ENCODE measurements around the gene METTL8.

The METTL8 gene

GRCh38 chr2:171407676-171408044, 26.1 kb downstream of the METTL8 start:
- H3K9me2 ChIP-seq (replicated peaks; ENCODE audit: insufficient read depth, low read length) = no peaks in the 10 kb centered on the region

GRCh38 chr2:171407030-171407675, 26.6 kb downstream of the METTL8 start:
- peak; percentile 81 for DNase-seq
- peaks cover 3% of the 10 kb centered on the region; the same call in 1 of the 2 replicates for H3K79me2 ChIP-seq (ENCODE audit: low read length)
- no peaks in the 10 kb centered on the region for H3K36me3 ChIP-seq (replicated peaks; ENCODE audit: insufficient read depth, low read length)
- H3K27me3 ChIP-seq (replicated peaks; ENCODE audit: insufficient read depth, low read length) = no peaks in the 10 kb centered on the region
- H3F3A ChIP-seq (ENCODE audit: insufficient read depth, low read length) = peaks cover 29% of the 10 kb centered on the region
- H3K4me2 ChIP-seq (ENCODE audit: low read depth, low read length) = peak overlapping the region; percentile 42; the same call in 1 of the 2 replicates
- H3K4me1 ChIP-seq (ENCODE audit: low read length) = peaks cover 40% of the 10 kb centered on the region
- H4K20me1 ChIP-seq (ENCODE audit: insufficient read depth, low read length) = no peaks in the 10 kb centered on the region
- no peak overlapping the region for H3K4me3 ChIP-seq (ENCODE audit: low read length)
- H3K9ac ChIP-seq (ENCODE audit: low read length) = no peak overlapping the region
- no peak overlapping the region for H2AFZ ChIP-seq (ENCODE audit: low read length)
- H3K9me2 ChIP-seq (replicated peaks; ENCODE audit: insufficient read depth, low read length) = no peaks in the 10 kb centered on the region
- peak overlapping the region; percentile 78 for H3K27ac ChIP-seq (ENCODE audit: low read length)
- H3K9me3 ChIP-seq (replicated peaks; ENCODE audit: insufficient read depth, low read length) = no peaks in the 10 kb centered on the region
- TF ChIP-seq EZH2phosphoT487 (IDR thresholded peaks at IDR 0.05; ENCODE audit: low read length) (no peak), EZH2 (optimal IDR thresholded peaks at IDR 0.05; ENCODE audit: low read depth, low read length) (no peak), CTCF (IDR thresholded peaks at IDR 0.05; ENCODE audit: low read length) (no peak)

More at GRCh38 chr2:171407676-171408044, 26.1 kb downstream of the METTL8 start:
- Histone ChIP-seq H3K36me3 (replicated peaks; ENCODE audit: insufficient read depth, low read length) (no peaks in the 10 kb centered on the region), H3K27ac (ENCODE audit: low read length) (peak overlapping the region; percentile 78; the same call in 1 of the 2 replicates), H3K4me2 (ENCODE audit: low read depth, low read length) (0 out of 2 replicates have a peak overlapping the region, but pooled peaks have one; percentile 10), H3K4me3 (ENCODE audit: low read length) (no peak overlapping the region), H4K20me1 (ENCODE audit: insufficient read depth, low read length) (no peaks in the 10 kb centered on the region), H3K9me3 (replicated peaks; ENCODE audit: insufficient read depth, low read length) (no peaks in the 10 kb centered on the region), H3K27me3 (replicated peaks; ENCODE audit: insufficient read depth, low read length) (no peaks in the 10 kb centered on the region), H3F3A (ENCODE audit: insufficient read depth, low read length) (peaks cover 29% of the 10 kb centered on the region), H3K9ac (ENCODE audit: low read length) (no peak overlapping the region), H3K4me1 (ENCODE audit: low read length) (peaks cover 40% of the 10 kb centered on the region), H2AFZ (ENCODE audit: low read length) (no peak overlapping the region), H3K79me2 (ENCODE audit: low read length) (peaks cover 3% of the 10 kb centered on the region; the same call in 1 of the 2 replicates)
- TF ChIP-seq EZH2phosphoT487 (IDR thresholded peaks at IDR 0.05; ENCODE audit: low read length) (no peak), EZH2 (optimal IDR thresholded peaks at IDR 0.05; ENCODE audit: low read depth, low read length) (no peak), CTCF (IDR thresholded peaks at IDR 0.05; ENCODE audit: low read length) (no peak)
- DNase-seq = no peak

- Histone ChIP-seq H3K4me1 (ENCODE audit: low read length) (peaks cover 33% of the 10 kb centered on the region), H3K4me3 (ENCODE audit: low read length) (no peak overlapping the region), H3K36me3 (replicated peaks; ENCODE audit: insufficient read depth, low read length) (no peaks in the 10 kb centered on the region), H3K79me2 (ENCODE audit: low read length) (peaks cover 3% of the 10 kb centered on the region; the same call in 1 of the 2 replicates), H3K9me2 (replicated peaks; ENCODE audit: insufficient read depth, low read length) (no peaks in the 10 kb centered on the region), H3K27me3 (replicated peaks; ENCODE audit: insufficient read depth, low read length) (no peaks in the 10 kb centered on the region), H3K27ac (ENCODE audit: low read length) (peak overlapping the region; percentile 78), H3K9me3 (replicated peaks; ENCODE audit: insufficient read depth, low read length) (no peaks in the 10 kb centered on the region), H3F3A (ENCODE audit: insufficient read depth, low read length) (peaks cover 29% of the 10 kb centered on the region), H3K4me2 (ENCODE audit: low read depth, low read length) (peak overlapping the region; percentile 42), H2AFZ (ENCODE audit: low read length) (peak overlapping the region; percentile 2; the same call in 1 of the 2 replicates), H3K9ac (ENCODE audit: low read length) (peak overlapping the region; percentile 11; the same call in 1 of the 2 replicates), H4K20me1 (ENCODE audit: insufficient read depth, low read length) (no peaks in the 10 kb centered on the region)
- no peak for TF ChIP-seq CTCF (IDR thresholded peaks at IDR 0.05; ENCODE audit: low read length)
- TF ChIP-seq EZH2 (optimal IDR thresholded peaks at IDR 0.05; ENCODE audit: low read depth, low read length) = no peak
- TF ChIP-seq EZH2phosphoT487 (IDR thresholded peaks at IDR 0.05; ENCODE audit: low read length) = no peak
- peak; percentile 71 for DNase-seq
Observed at GRCh38 chr2:171406044-171406443, 27.7 kb downstream of the METTL8 start.

All from MM.1S (cell line).